HEK293 (cell line): ENCODE results near the gene ABHD14A.

ENCODE experiments used
- CTCF ChIA-PET: fragments of 350-600 bp; formaldehyde crosslinking; extraction: SDS; loops from one replicate; lab custom pipeline; 2021; ENCODE audit warnings: antibody characterized with exemption; lab: Yijun Ruan, JAX
- POLR2A ChIA-PET: fragments of 300-600 bp; formaldehyde crosslinking; extraction: SDS; loops from one replicate; lab custom pipeline; 2020; ENCODE audit warnings: antibody characterized with exemption, inconsistent platforms; lab: Yijun Ruan, JAX
- H3K27ac ChIP-seq: fragments of 200-500 bp; sonication (Bioruptor generic); 2 replicates; pipeline ENCODE4 v1.5.1; 2014; ENCODE audit warnings: low read depth, low read length, control low read depth, inconsistent platforms; ENCODE audit errors: extremely low read depth
- H3K36me3 ChIP-seq, 2 experiments: fragments of 200-500 bp in 1 of 2; sonication (Bioruptor generic) in 1 of 2; 1 replicate in 1 of 2; 2 replicates in 1 of 2; pipeline ENCODE4 v1.5.1; 2014 to 2017; ENCODE audit warnings: inconsistent platforms in 2 of 2, low read length in 2 of 2; ENCODE audit not compliant: control insufficient read depth in 2 of 2, insufficient read depth in 1 of 2
- H3K4me1 ChIP-seq: fragments of 200-500 bp; sonication (Bioruptor generic); 2 replicates; pipeline ENCODE4 v1.5.1; 2014; ENCODE audit warnings: mild to moderate bottlenecking, low read length, inconsistent platforms; ENCODE audit not compliant: control insufficient read depth, insufficient read depth
- H3K4me3 ChIP-seq: 2 replicates; pipeline ENCODE4 v1.5.1; 2011; ENCODE audit warnings: low read depth, mild to moderate bottlenecking, control low read depth, low read length, moderate library complexity
- H3K9me3 ChIP-seq: fragments of 200-500 bp; sonication (Bioruptor generic); 2 replicates; pipeline ENCODE4 v1.5.1; 2014; ENCODE audit warnings: low read depth, low read length, inconsistent platforms; ENCODE audit not compliant: control insufficient read depth, insufficient read depth
- GLIS2 ChIP-seq: fragments of 450-650 bp; formaldehyde crosslinking; IDR thresholded peaks from 2 replicates; pipeline ENCODE4 v1.5.1; 2016; ENCODE audit warnings: missing biosample characterization, missing genetic modification characterization
- HOXD13 ChIP-seq: sonication (generic); formaldehyde crosslinking; IDR thresholded peaks from 2 replicates; pipeline ENCODE4 v1.8.0; 2022; ENCODE audit warnings: missing genetic modification reagents, borderline replicate concordance
- MYNN ChIP-seq: fragments of 450-650 bp; formaldehyde crosslinking; IDR thresholded peaks from 2 replicates; pipeline ENCODE4 v1.5.1; 2016; ENCODE audit warnings: missing biosample characterization, missing genetic modification characterization, borderline replicate concordance
- ZBTB20 ChIP-seq: fragments of 450-650 bp; formaldehyde crosslinking; IDR thresholded peaks from 2 replicates; pipeline ENCODE4 v1.5.1; 2016; ENCODE audit warnings: missing biosample characterization, missing genetic modification characterization
- ZBTB48 ChIP-seq: fragments of 450-650 bp; formaldehyde crosslinking; IDR thresholded peaks from 2 replicates; pipeline ENCODE4 v1.5.1; 2016; ENCODE audit warnings: missing biosample characterization, missing genetic modification characterization
- ZFP3 ChIP-seq: fragments of 450-650 bp; formaldehyde crosslinking; IDR thresholded peaks from 2 replicates; pipeline ENCODE4 v1.5.1; 2016; ENCODE audit warnings: low read depth, missing biosample characterization, missing genetic modification characterization
- ZFP41 ChIP-seq: fragments of 450-650 bp; formaldehyde crosslinking; IDR thresholded peaks from 2 replicates; pipeline ENCODE4 v1.5.1; 2016; ENCODE audit warnings: missing biosample characterization, missing genetic modification characterization, borderline replicate concordance
- ZIC2 ChIP-seq: fragments of 450-650 bp; formaldehyde crosslinking; IDR thresholded peaks from 2 replicates; pipeline ENCODE4 v1.5.1; 2016; ENCODE audit warnings: missing biosample characterization, missing genetic modification characterization
- ZNF341 ChIP-seq: fragments of 450-650 bp; formaldehyde crosslinking; IDR thresholded peaks from 2 replicates; pipeline ENCODE4; 2016; ENCODE audit warnings: low read depth, missing biosample characterization, missing genetic modification characterization
- ZNF626 ChIP-seq: fragments of 450-650 bp; sonication (Bioruptor Pico); formaldehyde crosslinking; IDR thresholded peaks from 2 replicates; pipeline ENCODE4 v1.5.1; 2018; ENCODE audit warnings: missing biosample characterization, missing genetic modification characterization, inconsistent platforms
- ZNF776 ChIP-seq: fragments of 450-650 bp; formaldehyde crosslinking; IDR thresholded peaks from 2 replicates; pipeline ENCODE4 v1.5.0; 2017; ENCODE audit warnings: missing biosample characterization, missing genetic modification characterization, borderline replicate concordance
- ZNF791 ChIP-seq: fragments of 450-650 bp; formaldehyde crosslinking; IDR thresholded peaks from 2 replicates; pipeline ENCODE4 v1.5.1; 2016; ENCODE audit warnings: missing biosample characterization, missing genetic modification characterization
- TF ChIP-seq, protein P1 (sequence below): fragments of 450-650 bp; formaldehyde crosslinking; IDR thresholded peaks from 2 replicates; pipeline ENCODE4 v1.5.1; 2017; ENCODE audit warnings: missing biosample characterization, missing genetic modification characterization
- TF ChIP-seq, protein P2 (sequence below): fragments of 450-650 bp; formaldehyde crosslinking; IDR thresholded peaks from 2 replicates; pipeline ENCODE4 v1.5.1; 2016; ENCODE audit warnings: missing biosample characterization, missing genetic modification characterization

ABHD14A gene

GRCh38 chr3:51938780-51939425, 36.0 kb upstream of the ABHD14A start:
- H3K4me3 ChIP-seq = no peak overlapping the region
- ChIA-PET POLR2A (no interaction called here), CTCF (no interaction called here)
- no peak overlapping the region for H3K27ac ChIP-seq
- no peak for TF ChIP-seq HOXD13 (CRISPR knock-in tag)
- peaks cover 0 to 49% of the 10 kb centered on the region in 2 experiments; a peak in 1 of 3 replicates for H3K36me3 ChIP-seq
- H3K4me1 ChIP-seq = peaks cover 4% of the 10 kb centered on the region
- no peaks in the 10 kb centered on the region for H3K9me3 ChIP-seq

DNA sequence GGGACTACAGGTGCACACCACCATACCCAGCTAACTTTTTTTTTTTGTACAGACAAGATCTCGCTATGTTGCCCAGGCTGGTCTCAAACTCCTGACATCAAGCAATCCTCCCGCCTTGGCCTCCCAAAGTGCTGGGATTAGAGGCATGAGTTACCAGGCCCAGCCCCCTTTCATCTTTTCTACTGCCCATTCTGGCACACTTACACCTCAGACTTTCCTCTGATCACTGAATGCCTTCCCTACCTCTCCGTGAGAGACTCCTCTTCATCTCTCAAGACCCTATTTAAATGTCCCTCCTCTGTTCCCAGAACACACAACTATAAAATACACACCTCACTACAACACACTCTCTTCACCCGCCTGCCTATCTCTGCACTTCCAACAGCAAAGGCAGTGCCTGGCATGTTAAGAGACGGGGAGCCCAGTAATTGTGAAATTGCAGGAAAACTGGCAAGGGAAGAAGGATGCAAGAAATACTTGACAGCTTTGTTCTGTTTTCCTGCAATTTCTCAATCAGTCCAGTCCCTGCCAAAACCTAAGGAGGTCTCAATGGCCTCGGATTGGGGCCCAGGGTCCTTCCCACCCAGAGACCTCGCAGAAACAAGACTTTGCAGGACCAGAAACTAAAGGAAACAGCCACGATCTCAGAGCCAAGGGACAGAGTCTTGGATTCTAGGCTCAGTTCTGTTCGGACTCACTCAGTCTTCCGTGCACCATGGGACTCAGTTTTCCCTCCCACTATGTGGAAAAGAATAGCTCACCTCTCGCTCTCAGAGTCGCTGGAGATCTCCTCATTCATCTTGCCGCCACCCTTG, 34.0 kb upstream of the ABHD14A start:
- Histone ChIP-seq H3K4me3 (peak overlapping the region; percentile 70), H3K9me3 (no peaks in the 10 kb centered on the region), H3K27ac (no peak overlapping the region), H3K4me1 (peaks cover 4% of the 10 kb centered on the region), H3K36me3 (peaks cover 0 to 43% of the 10 kb centered on the region in 2 experiments; a peak in 1 of 3 replicates)
- peak; percentile 71; the same call in 1 of the 2 replicates for TF ChIP-seq ZFP3 (tag by site-specific recombination)
- TF ChIP-seq MYNN (tag by site-specific recombination) = no peak
- CTCF ChIA-PET = interaction anchor here (0.6 to 2.4 kb wide), 25 partner anchors 8 to 253 kb away, joined by 3 to 13 read pairs (median 5); partner anchors contain the start of genes ABHD14B, DUSP7 and GPR62
- POLR2A ChIA-PET = interaction anchor here (1.0 to 2.8 kb wide), 8 partner anchors 8 to 441 kb away, joined by 3 to 20 read pairs (median 8); partner anchors contain the start of genes ABHD14B, ACY1, DCAF1 and RPL29

GRCh38 chr3:51941463-51941797, 33.4 kb upstream of the ABHD14A start:
- TF ChIP-seq ZNF626 (tag by site-specific recombination) = no peak
- TF ChIP-seq ZNF791 (tag by site-specific recombination) = no peak
- TF ChIP-seq, protein P1, sequence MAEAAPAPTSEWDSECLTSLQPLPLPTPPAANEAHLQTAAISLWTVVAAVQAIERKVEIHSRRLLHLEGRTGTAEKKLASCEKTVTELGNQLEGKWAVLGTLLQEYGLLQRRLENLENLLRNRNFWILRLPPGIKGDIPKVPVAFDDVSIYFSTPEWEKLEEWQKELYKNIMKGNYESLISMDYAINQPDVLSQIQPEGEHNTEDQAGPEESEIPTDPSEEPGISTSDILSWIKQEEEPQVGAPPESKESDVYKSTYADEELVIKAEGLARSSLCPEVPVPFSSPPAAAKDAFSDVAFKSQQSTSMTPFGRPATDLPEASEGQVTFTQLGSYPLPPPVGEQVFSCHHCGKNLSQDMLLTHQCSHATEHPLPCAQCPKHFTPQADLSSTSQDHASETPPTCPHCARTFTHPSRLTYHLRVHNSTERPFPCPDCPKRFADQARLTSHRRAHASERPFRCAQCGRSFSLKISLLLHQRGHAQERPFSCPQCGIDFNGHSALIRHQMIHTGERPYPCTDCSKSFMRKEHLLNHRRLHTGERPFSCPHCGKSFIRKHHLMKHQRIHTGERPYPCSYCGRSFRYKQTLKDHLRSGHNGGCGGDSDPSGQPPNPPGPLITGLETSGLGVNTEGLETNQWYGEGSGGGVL (tag by site-specific recombination) = peak; percentile 34; the same call in 1 of the 2 replicates
- TF ChIP-seq ZBTB48 (tag by site-specific recombination) = 0 out of 2 replicates have a peak, but pooled peaks have one; percentile 25
- 0 out of 2 replicates have a peak, but pooled peaks have one; percentile 28 for TF ChIP-seq ZIC2 (tag by site-specific recombination)
- TF ChIP-seq, protein P2, sequence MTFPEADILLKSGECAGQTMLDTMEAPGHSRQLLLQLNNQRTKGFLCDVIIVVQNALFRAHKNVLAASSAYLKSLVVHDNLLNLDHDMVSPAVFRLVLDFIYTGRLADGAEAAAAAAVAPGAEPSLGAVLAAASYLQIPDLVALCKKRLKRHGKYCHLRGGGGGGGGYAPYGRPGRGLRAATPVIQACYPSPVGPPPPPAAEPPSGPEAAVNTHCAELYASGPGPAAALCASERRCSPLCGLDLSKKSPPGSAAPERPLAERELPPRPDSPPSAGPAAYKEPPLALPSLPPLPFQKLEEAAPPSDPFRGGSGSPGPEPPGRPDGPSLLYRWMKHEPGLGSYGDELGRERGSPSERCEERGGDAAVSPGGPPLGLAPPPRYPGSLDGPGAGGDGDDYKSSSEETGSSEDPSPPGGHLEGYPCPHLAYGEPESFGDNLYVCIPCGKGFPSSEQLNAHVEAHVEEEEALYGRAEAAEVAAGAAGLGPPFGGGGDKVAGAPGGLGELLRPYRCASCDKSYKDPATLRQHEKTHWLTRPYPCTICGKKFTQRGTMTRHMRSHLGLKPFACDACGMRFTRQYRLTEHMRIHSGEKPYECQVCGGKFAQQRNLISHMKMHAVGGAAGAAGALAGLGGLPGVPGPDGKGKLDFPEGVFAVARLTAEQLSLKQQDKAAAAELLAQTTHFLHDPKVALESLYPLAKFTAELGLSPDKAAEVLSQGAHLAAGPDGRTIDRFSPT (tag by site-specific recombination) = no peak
- peak; percentile 39; the same call in 1 of the 2 replicates for TF ChIP-seq GLIS2 (tag by site-specific recombination)
- TF ChIP-seq ZNF776 (tag by site-specific recombination) = no peak
- no peak for TF ChIP-seq ZNF341 (tag by site-specific recombination)
- TF ChIP-seq ZBTB20 (tag by site-specific recombination) = peak; percentile 73
- TF ChIP-seq ZFP41 = no peak
- H3K27ac ChIP-seq = no peak overlapping the region
- POLR2A ChIA-PET = interaction anchor here (1.0 to 2.8 kb wide), 8 partner anchors 9 to 442 kb away, joined by 3 to 20 read pairs (median 8); partner anchors contain the start of genes ABHD14B, ACY1, DCAF1 and RPL29

More at GRCh38 chr3:51941463-51941797, 33.4 kb upstream of the ABHD14A start:
- Histone ChIP-seq H3K4me1 (peaks cover 4% of the 10 kb centered on the region), H3K9me3 (no peaks in the 10 kb centered on the region), H3K36me3 (peaks cover 0 to 40% of the 10 kb centered on the region in 2 experiments; a peak in 1 of 3 replicates), H3K4me3 (peak overlapping the region; percentile 70)
- CTCF ChIA-PET = interaction anchor here (0.6 to 2.4 kb wide), 23 partner anchors 9 to 253 kb away, joined by 3 to 13 read pairs (median 4); partner anchors contain the start of genes ABHD14B, DUSP7 and GPR62
